HG02840 (cell line): ENCODE data around the gene RABGEF1.
"Not testable (repeated sequence)": the region's sequence is repeated elsewhere in the genome, so short reads cannot be mapped to it uniquely, and the experiment has no call there.

Experiments used
- ATAC-seq: cut with Tn5 transposase; IDR thresholded peaks from one replicate; pipeline ENCODE4 v1.9.1; 2021; ENCODE audit warnings: mild to moderate bottlenecking, moderate library complexity, moderate number of reproducible peaks; ENCODE audit not compliant: unreplicated experiment, low FRiP score

Gene RABGEF1

DNA sequence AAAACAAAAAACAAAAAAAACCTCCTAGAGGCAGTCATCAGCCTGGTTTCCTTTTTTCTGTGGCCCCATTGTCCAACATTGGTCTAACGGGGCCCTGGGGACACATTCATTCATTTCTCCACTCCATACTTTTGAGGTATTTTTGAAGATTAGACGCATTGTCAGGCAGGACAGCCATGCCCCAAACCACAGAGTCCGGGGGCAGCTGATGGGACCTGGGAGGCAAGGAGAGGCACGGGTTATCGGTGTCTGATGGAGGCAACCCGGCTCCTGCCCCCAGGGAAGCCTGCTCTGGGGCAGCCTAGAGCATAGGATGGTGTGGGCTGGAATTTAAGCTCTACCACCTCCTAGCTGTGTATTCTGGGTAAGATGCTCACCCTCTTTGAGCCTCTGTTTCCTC is 6.5 kb upstream of the RABGEF1 start:
- ATAC-seq: no peak

GRCh38 chr7:66735154-66735553 is 5.4 kb upstream of the RABGEF1 start:
- no peak for ATAC-seq

DNA sequence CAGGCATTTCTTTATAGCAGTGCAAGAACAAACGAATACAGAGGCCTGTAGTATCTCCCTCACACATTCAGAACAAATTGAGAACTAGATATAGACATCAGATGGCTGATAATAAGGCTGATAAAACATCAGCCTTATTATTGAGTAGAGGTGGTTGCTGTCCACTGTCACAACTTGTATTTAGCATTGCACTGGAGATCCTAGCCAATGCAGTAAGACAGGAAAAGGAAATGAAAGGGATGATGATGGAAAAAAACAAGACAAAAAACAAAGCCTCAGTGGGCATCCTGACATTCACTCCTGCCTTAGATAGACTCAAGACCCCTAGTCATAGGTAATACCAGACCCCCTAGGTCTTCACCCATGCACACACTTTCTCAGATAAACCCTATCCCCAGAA is 4.7 kb upstream of the RABGEF1 start:
- no peak for ATAC-seq

- no peak for ATAC-seq
Observed at GRCh38 chr7:66736892-66737291, 3.6 kb upstream of the RABGEF1 start.

DNA sequence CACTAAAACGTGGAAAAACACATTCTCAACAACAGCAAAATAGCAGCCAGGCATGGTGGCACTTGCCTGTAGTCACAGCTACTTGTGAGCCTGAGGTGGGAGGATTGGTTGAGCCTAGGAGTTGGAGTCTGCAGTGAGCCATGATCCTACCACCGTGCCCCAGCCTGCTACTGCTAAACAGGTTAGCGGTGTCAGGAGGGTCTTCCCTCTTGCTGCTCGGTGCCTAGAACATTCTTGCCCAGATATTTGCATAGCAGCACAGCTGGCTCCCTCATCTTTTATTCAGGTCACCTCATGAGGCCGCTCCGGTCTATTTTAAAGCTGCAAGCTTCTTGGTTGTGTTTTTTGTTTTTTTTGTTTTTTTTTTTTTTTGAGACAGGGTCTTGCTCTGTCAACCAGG is 2.9 kb upstream of the RABGEF1 start:
- no peak for ATAC-seq

DNA sequence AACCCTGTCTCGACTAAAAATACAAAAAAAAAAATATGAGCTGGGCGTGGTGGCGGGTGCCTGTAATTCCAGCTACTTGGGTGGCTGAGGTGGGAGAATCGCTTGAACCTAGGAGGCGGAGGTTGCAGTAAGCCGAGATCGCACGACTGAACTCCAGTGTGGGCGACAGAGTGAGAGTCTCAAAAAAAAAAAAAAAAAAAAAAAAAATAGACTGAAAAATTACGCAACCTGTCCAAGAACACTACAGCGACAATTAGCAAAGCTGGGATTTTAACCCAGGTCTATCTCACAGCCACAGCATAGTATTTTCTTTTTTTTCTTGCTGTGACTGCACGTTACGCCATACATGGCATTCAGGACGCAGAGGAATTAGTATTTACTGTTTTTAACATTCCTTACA is 1.1 kb upstream of the RABGEF1 start:
- no peak for ATAC-seq

- peak; percentile 1 for ATAC-seq
Observed at GRCh38 chr7:66739953-66740301, 606 bp upstream of the RABGEF1 start.

DNA sequence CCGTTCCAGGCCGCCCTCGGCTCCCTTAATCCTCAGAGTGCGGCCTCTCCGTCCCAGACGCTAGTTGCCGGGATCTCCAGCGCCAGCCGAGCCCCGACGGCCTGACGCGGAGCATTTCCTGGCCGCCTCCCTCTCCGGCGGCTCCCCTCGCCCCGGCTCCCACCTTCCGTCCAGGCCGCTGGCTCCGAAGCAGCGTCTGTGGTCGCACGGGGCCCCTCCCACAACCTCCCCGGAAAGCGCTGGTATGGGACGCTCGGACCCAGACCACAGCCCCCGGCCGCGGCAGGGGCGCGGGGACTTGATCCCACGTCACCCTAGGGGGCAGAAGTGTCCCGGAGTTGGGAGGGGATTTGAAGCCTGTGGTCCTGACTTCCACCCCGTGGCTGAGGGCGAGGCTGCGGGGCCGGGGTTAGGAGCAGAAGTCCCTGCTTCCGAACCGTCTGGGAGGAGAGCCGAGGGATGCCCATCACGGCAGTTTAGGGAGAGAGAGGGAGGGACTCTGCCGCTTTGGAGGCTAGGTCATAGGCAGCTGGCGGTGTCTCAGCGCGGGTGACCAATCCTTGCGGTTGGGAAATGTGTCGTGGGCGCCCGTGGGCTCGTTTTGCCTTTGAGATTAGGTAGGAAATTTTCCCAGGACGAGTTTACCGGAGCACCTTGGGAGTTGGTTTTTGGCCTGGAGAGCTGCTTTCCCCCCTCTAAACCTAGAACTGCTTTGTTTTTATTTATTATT is 612 bp downstream of the RABGEF1 start:
- ATAC-seq: peak; percentile 39

DNA sequence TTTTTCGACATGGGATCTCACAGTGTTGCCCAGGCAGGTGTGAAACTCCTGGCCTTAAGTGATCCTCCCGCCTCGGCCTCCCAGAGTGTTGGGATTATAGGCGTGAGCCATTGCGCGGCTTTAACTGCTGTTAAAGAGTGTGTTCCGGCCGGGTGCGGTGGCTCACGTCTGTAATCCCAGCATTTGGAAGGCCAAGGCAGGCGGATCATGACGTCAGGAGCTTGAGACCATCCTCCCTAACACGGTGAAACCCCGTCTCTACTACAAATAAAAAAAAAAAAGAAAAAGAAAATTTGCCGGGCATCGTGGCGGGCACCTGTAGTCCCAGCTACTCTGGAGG is 1.1 kb downstream of the RABGEF1 start:
- ATAC-seq: no peak

- not testable (repeated sequence) for ATAC-seq
Observed at GRCh38 chr7:66742298-66742697, 1.8 kb downstream of the RABGEF1 start.

DNA sequence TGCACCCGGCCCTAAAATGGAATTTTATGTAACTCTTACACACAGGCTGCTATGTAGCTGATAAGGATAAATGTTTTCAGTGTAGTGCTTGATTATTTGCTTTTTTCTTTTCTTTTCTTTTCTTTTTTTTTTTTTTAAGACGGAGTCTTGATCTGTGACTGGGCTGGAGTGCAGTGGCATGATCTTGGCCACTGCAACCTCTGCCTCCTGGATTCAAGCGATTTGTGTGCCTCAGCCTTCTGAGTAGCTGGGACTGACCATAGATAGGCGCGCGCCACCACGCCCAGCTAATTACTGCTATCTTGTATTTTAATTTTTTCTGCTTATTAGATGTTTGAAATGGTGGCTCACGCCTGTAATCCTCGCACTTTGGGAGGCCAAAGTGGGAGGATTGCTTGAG is 3.4 kb downstream of the RABGEF1 start:
- ATAC-seq: no peak

GRCh38 chr7:66747385-66747784 is 6.9 kb downstream of the RABGEF1 start:
- no peak for ATAC-seq

DNA sequence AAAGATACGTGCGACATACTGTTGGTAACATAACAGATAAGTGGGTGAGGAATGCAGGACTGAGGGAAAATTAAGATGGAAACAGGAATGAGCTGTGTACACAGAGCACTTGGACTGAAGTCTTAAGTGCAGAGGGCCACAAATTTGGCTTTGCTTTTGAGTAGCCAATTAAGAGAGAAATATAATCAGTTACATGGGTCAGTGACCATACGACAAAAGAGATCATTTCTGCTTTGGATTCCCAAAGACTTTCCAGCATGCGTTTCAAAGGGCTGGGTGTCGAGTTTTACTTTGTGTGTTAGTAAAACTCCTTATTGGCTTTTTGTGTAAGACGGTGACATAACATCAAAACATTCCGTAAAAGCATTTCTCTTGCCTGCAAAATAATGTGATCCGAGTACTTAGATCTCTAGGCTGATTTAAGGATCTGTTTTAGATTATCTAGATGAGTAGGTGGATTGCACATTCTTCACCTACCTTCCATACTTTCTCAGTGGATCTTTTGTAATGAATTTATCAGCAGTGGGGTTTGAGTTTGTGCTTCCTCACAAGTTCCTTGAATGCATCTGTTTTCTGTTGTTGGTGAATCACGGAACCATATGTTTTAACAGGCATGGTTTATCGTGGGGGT is 7.5 kb downstream of the RABGEF1 start:
- ATAC-seq: no peak

DNA sequence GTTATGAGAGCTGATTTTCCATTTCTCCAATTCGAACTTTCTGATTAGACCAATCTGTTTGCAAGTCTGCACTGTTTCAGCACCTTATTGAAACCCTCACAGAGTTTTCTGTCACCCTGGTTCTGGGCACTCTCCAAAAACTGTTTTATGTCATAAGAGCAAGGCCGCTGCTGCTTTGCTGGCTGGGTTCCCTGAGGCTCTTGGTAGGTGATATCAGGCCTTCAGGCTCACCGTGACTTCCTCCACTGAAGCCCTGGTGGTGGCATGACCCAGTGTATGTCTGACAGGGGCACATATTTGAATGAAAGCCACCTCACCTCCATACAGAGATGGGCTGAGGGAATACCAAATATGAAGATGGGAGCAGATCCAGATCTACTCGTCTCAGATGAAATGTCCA is 8.3 kb downstream of the RABGEF1 start:
- ATAC-seq: no peak

DNA sequence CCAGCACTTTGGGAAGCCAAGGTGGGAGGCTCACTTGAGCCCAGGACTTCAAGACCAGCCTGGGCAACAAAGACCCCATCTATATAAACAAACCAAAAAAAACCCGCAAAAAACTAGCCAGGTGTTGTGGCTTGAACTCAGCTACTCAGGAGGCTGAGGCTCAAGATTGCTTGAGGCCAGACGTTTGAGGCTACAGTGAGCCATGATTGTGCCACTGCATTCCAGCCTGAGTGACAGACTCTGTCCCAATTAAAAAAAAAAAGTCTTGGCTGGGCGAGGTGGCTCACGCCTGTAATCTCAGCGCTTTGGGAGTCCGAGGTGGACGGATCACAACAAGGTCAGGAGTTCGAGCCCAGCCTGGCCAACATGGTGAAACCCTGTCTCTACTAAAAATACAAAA is 11.4 kb downstream of the RABGEF1 start:
- ATAC-seq: no peak

- ATAC-seq: no peak
Observed at GRCh38 chr7:66754541-66754940, 14.0 kb downstream of the RABGEF1 start.

DNA sequence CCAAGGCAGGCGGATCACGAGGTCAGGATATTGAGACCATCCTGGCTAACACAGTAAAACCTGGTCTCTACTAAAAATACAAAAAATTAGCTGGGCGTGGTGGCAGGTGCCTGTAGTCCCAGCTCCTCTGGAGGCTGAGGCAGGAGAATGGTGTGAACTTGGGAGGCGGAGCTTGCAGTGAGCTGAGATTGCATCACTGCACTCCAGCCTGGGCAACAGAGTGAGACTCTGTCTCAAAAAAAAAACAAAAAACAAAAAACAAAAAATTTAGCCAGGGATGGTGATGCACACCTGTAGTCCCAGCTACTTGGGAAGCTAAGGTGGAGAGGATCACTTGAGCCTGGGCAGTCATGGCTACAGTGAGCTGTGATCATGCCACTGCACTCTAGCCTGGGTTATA is 14.5 kb downstream of the RABGEF1 start:
- not testable (repeated sequence) for ATAC-seq

DNA sequence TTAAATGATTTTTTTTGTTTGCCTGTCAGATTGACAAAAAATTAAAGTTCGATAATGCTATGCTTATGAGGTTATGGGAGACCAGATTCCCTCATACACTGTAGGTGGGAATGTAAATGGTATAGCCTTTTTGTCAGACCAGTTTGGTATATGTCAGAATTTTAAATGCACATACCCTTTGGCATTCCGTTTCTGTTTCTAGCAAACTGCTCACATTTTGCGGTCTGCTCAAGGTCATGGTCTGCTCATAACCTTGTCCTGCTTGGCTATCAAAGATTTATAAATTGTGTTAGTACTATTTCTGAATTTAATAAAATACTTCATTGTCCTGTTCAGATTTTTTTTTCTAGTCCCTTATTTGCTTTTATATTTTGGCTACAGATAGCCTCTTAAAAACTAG is 15.7 kb downstream of the RABGEF1 start:
- not testable (repeated sequence) for ATAC-seq

DNA sequence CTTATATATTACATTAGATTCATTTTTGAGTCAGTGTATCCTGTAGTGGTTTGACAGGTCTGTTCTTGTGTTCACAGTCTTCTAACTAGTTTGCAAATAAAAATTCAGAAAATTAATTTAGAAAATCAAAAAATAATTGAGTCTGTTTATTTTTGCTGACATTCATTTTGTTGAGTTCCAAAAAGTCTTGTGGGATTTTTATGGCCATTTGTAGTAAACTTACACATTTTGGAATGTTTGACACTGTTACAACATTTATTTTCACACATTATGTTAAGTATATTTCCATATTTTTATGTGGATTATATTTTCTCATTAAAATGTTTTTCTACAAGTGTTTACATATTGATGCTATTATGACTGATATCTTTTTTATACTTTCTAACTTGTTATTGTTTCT is 16.4 kb downstream of the RABGEF1 start:
- no peak for ATAC-seq

DNA sequence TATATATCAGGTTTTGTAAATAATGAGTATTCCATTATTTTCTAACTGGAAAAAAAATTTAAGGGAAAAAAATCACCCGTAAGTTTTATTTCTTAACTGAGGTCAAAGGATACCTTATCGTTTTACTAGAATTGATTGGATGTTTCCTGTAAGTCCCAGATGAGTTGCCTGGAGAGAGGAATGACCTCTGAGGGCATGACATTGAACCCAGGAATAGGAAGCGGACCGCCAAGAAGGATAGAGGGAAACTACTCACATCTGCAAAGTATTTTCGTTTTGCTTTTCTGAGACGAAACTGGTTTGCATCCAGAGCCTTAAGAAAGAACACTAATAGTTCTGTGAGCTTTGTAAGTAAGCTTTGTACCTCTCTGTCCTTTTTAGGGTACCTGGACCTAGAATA is 17.4 kb downstream of the RABGEF1 start:
- ATAC-seq: no peak

DNA sequence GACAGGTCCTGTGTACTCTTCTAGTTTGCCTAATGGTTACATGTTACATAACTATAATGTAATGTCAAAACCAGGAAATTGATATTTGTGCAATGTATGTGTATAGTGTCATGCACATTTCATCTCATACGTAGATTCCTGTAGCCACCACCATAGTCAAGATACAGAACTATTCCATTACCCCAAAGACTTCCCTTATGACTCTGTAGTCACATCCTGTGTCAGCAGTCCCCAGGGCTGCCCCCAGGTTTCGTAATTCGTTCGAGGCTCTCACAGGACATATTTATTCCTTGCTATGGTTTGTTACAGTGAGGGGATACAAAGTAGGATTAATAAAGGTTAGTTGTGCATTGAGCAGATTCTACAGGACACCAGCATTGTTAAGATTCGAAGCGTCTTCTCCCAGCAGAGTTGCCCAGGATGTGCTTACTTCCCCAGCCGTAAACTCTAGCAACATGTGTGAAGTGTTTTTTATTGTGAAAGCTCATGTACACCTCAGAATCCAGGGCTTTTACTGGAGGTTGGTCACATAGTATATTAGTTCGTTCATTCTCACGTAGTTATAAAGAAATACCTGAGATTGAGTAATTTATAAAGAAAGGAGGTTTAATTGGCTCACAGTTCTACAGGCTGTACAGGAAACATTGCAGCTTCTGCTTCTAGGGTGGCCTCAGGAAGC is 18.6 kb downstream of the RABGEF1 start:
- ATAC-seq: peak; percentile 87

GRCh38 chr7:66763183-66763582 is 22.6 kb downstream of the RABGEF1 start:
- not testable (repeated sequence) for ATAC-seq
